K562 (cell line): ENCODE measurements around the gene NCOA4. TPM values are rescaled to one million over a fixed set of nuclear protein-coding genes. Genes with fewer than 3 reads are reported as not detected.

ENCODE experiments used
- GTF2B ChIP-seq: IDR thresholded peaks from 2 replicates; pipeline ENCODE4 v1.6.1; 2011; ENCODE audit not compliant: insufficient read length; ENCODE audit errors: extremely low read depth
- LARP7 ChIP-seq: fragments of 450-650 bp; IDR thresholded peaks from 2 replicates; pipeline ENCODE4 v1.6.1; 2016
- MTA2 ChIP-seq: fragments of 450-650 bp; IDR thresholded peaks from 2 replicates; pipeline ENCODE4 v1.6.1; 2016; ENCODE audit warnings: low read depth
- NFYB ChIP-seq: IDR thresholded peaks from 2 replicates; pipeline ENCODE4 v1.6.1; 2011; ENCODE audit warnings: mild to moderate bottlenecking, moderate library complexity; ENCODE audit not compliant: insufficient read length; ENCODE audit errors: extremely low read depth
- SNRNP70 ChIP-seq: fragments of 200-400 bp; formaldehyde crosslinking; optimal IDR thresholded peaks from 2 replicates; pipeline ENCODE3; 2017; ENCODE audit warnings: low read depth, low read length
- TCF7 ChIP-seq: sonication (generic); IDR thresholded peaks from 2 replicates; pipeline ENCODE4 v1.6.1; 2016; ENCODE audit warnings: antibody characterized with exemption, borderline replicate concordance
- ZBTB40 ChIP-seq, 2 experiments: fragments of 450-650 bp in 1 of 2; sonication (generic) in 1 of 2; formaldehyde crosslinking in 1 of 2; IDR thresholded peaks; 2 replicates each; pipeline versions ENCODE4 v1.7.1 to v1.9.0; 2016 to 2022; ENCODE audit warnings: inconsistent platforms in 1 of 2, mild to moderate bottlenecking in 1 of 2, missing genetic modification reagents in 1 of 2
- ZNF589 ChIP-seq: fragments of 200-800 bp; sonication (Bioruptor generic); IDR thresholded peaks from 2 replicates; pipeline ENCODE4 v1.6.1; 2016; ENCODE audit warnings: low read depth, missing genetic modification characterization, missing compliant biosample characterization
- ZNF609 ChIP-seq: sonication (generic); formaldehyde crosslinking; IDR thresholded peaks from 2 replicates; pipeline ENCODE4 v1.8.1; 2023; ENCODE audit warnings: missing genetic modification reagents, mild to moderate bottlenecking, borderline replicate concordance
- polyA plus RNA-seq, 8 experiments: library from polyadenylated mRNA; depleted of rRNA in 4 of 8; stranded (reverse) in 5 of 8; unstranded in 3 of 8; fragments of >200 nt; fragmentation: Nextera tagmentation in 2 of 8; fragmentation: Illumina TruSeq in 1 of 8; extraction: Ambion mirVana in 2 of 8; extraction: Trizol in 1 of 8; gene quantifications; 2 replicates each; pipeline versions ENCODE4 v1.2.1 to v1.2.3, GENCODE V29; 2011 to 2014; ENCODE audit warnings: inconsistent platforms in 1 of 8, missing spikeins in 1 of 8
- total RNA-seq, 7 experiments: library from RNA; depleted of rRNA in 6 of 7; stranded (reverse); fragments of >200 nt in 6 of 7; fragmentation: Illumina TruSeq in 2 of 7; extraction: Trizol in 2 of 7; gene quantifications; 2 replicates each; pipeline versions ENCODE4 v1.2.1 to v1.2.3, GENCODE V29; 2011 to 2021; ENCODE audit warnings: low replicate concordance in 1 of 7
- TF ChIP-seq, protein P1 (sequence below): fragments of 250-450 bp; sonication (Bioruptor Pico); IDR thresholded peaks from 2 replicates; pipeline ENCODE4 v1.4.0; 2020

Gene NCOA4
- total and polyA plus RNA-seq, 9 of the 15 experiments (the other 6 are each of a cell fraction or from before 2014, with no cell fraction given): 89.8 to 283 (median 181) TPM

- TF ChIP-seq ZBTB40 (IDR thresholded peaks at IDR 0.05): peak; percentile 95
- TF ChIP-seq ZBTB40 (CRISPR knock-in tag; IDR thresholded peaks at IDR 0.05): no peak
- no peak for TF ChIP-seq SNRNP70
- TF ChIP-seq NFYB: no peak
- TF ChIP-seq MTA2: no peak; the same call in 1 of the 2 replicates
- no peak for TF ChIP-seq ZNF589 (CRISPR knock-in tag)
- TF ChIP-seq, protein P1, sequence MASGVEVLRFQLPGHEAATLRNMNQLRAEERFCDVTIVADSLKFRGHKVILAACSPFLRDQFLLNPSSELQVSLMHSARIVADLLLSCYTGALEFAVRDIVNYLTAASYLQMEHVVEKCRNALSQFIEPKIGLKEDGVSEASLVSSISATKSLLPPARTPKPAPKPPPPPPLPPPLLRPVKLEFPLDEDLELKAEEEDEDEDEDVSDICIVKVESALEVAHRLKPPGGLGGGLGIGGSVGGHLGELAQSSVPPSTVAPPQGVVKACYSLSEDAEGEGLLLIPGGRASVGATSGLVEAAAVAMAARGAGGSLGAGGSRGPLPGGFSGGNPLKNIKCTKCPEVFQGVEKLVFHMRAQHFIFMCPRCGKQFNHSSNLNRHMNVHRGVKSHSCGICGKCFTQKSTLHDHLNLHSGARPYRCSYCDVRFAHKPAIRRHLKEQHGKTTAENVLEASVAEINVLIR: no peak
- no peak for TF ChIP-seq LARP7
- TF ChIP-seq ZNF609: no peak
- TF ChIP-seq GTF2B: no peak
- TF ChIP-seq TCF7: no peak
Measured at GRCh38 chr10:46031648-46032532, 1.5 kb upstream of the NCOA4 start (continued).
